Measurements from ENCODE around the gene PLB1.
A peak's percentile ranks its signal among the peaks of the same experiment; 100 is the strongest.

- TF ChIP-seq MEF2A (IDR thresholded peaks at IDR 0.05; ENCODE audit: control insufficient read depth, low read depth, low read length) (no peak), EGR1 (conservative IDR thresholded peaks at IDR 0.05) (no peak), POLR2A (conservative IDR thresholded peaks at IDR 0.05) (no peak), NFE2L1 (tag; IDR thresholded peaks at IDR 0.05; ENCODE audit: borderline replicate concordance, low read depth) (no peak), CTCF (IDR thresholded peaks at IDR 0.05 in 2 of 3, conservative IDR thresholded peaks at IDR 0.05 in 1 of 3; ENCODE audit: insufficient read depth in 2 of 3, low read depth in 1 of 3, low read length in 3 of 3) (peak; percentile 78 to 97 (median 90)), CBX2 (IDR thresholded peaks at IDR 0.05; ENCODE audit: insufficient read depth, low read length, poor library complexity, severe bottlenecking) (no peak)
Observed at GRCh38 chr2:28621172-28622100, 125.6 kb downstream of the PLB1 start.

All from K562 (cell line).